GM23338 (cell line): ENCODE measurements around the gene SCYGR1. TPM values are rescaled to one million over a fixed set of nuclear protein-coding genes. Genes with fewer than 3 reads are reported as not detected.

Experiments
- ATAC-seq: fragments of 200-7000 bp; cut with Tn5 transposase; 3 replicates; pipeline ENCODE4 v1.9.1; 2020
- DNase-seq: peaks from one replicate; pipeline ENCODE4 v3.0.0-alpha.2; 2015; ENCODE audit warnings: low spot score
- H2AFZ ChIP-seq: fragments of 200-600 bp; sonication (generic); 2 replicates; pipeline ENCODE4 v1.8.0; 2016; ENCODE audit warnings: antibody characterized with exemption, mild to moderate bottlenecking, moderate library complexity
- H3F3A ChIP-seq: fragments of 200-600 bp; sonication (generic); replicated peaks from 2 replicates; pipeline ENCODE4 v1.8.0; 2017; ENCODE audit warnings: antibody characterized with exemption, mixed run types, low read depth
- H3K27ac ChIP-seq: fragments of 200-600 bp; sonication (generic); 2 replicates; pipeline ENCODE4 v1.6.1; 2016; ENCODE audit warnings: low read depth
- H3K27me3 ChIP-seq: fragments of 200-600 bp; sonication (generic); 2 replicates; pipeline ENCODE4 v1.8.0; 2016; ENCODE audit warnings: mild to moderate bottlenecking, mixed run types, moderate library complexity; ENCODE audit not compliant: insufficient read depth
- H3K36me3 ChIP-seq: fragments of 200-600 bp; sonication (generic); 2 replicates; pipeline ENCODE4 v1.8.0; 2016; ENCODE audit warnings: mild to moderate bottlenecking; ENCODE audit not compliant: insufficient read depth
- H3K4me1 ChIP-seq: fragments of 200-600 bp; sonication (generic); 2 replicates; pipeline ENCODE4 v1.8.0; 2016; ENCODE audit warnings: mild to moderate bottlenecking, moderate library complexity; ENCODE audit not compliant: insufficient read depth
- H3K4me2 ChIP-seq: fragments of 200-600 bp; sonication (generic); 2 replicates; pipeline ENCODE4 v1.7.1; 2017; ENCODE audit warnings: mixed run types
- H3K4me3 ChIP-seq: fragments of 200-600 bp; sonication (generic); 2 replicates; pipeline ENCODE4 v1.6.1; 2016; ENCODE audit warnings: mixed run types
- H3K79me2 ChIP-seq: fragments of 200-600 bp; sonication (generic); replicated peaks from 2 replicates; pipeline ENCODE4 v1.8.0; 2017; ENCODE audit warnings: mild to moderate bottlenecking; ENCODE audit not compliant: insufficient read depth
- H3K9me2 ChIP-seq: fragments of 200-600 bp; sonication (generic); 2 replicates; pipeline ENCODE4 v1.8.0; 2017; ENCODE audit not compliant: insufficient read depth
- H4K20me1 ChIP-seq: fragments of 200-600 bp; sonication (generic); replicated peaks from 2 replicates; pipeline ENCODE4 v1.8.0; 2017; ENCODE audit warnings: mild to moderate bottlenecking; ENCODE audit not compliant: insufficient read depth
- H3K27ac Mint-ChIP-seq: 2 replicates; pipeline ENCODE4 v1.8.0; 2020; ENCODE audit warnings: inconsistent platforms, mild to moderate bottlenecking, moderate library complexity, mixed read lengths
- H3K27me3 Mint-ChIP-seq: 3 replicates; pipeline ENCODE4 v1.8.0; 2022; ENCODE audit warnings: low read depth, mild to moderate bottlenecking, moderate library complexity, mixed read lengths, inconsistent platforms; ENCODE audit not compliant: insufficient read depth, poor library complexity
- H3K36me3 Mint-ChIP-seq: 3 replicates; pipeline ENCODE4 v1.8.0; 2021; ENCODE audit warnings: low read depth, mild to moderate bottlenecking, inconsistent platforms, moderate library complexity, mixed read lengths
- H3K4me1 Mint-ChIP-seq: 3 replicates; pipeline ENCODE4 v1.8.0; 2020; ENCODE audit warnings: mild to moderate bottlenecking, inconsistent platforms, mixed read lengths
- H3K4me3 Mint-ChIP-seq: 3 replicates; pipeline ENCODE4 v1.8.0; 2021; ENCODE audit warnings: moderate library complexity, mild to moderate bottlenecking, inconsistent platforms, mixed read lengths
- H3K9me3 Mint-ChIP-seq: 3 replicates; pipeline ENCODE4 v1.8.0; 2020; ENCODE audit warnings: moderate library complexity, mild to moderate bottlenecking, inconsistent platforms, mixed read lengths
- CREB1 ChIP-seq: fragments of 250-450 bp; sonication (Bioruptor Pico); IDR thresholded peaks from 2 replicates; pipeline ENCODE4 v1.5.0; 2020; ENCODE audit warnings: low read depth, mild to moderate bottlenecking, moderate library complexity
- ETS1 ChIP-seq: IDR thresholded peaks from 2 replicates; pipeline ENCODE4 v1.6.1; 2016; ENCODE audit warnings: antibody characterized with exemption
- EZH2 ChIP-seq: fragments of 200-600 bp; sonication (generic); IDR thresholded peaks from one replicate; pipeline ENCODE4 v1.8.0; 2017; ENCODE audit warnings: antibody characterized with exemption, mild to moderate bottlenecking, low read depth; ENCODE audit not compliant: unreplicated experiment
- EZH2phosphoT487 ChIP-seq: fragments of 200-600 bp; sonication (generic); IDR thresholded peaks from one replicate; pipeline ENCODE4 v1.8.1; 2018; ENCODE audit warnings: antibody characterized with exemption; ENCODE audit not compliant: unreplicated experiment
- JUNB ChIP-seq: IDR thresholded peaks from one replicate; pipeline ENCODE4 v1.6.1; 2016; ENCODE audit warnings: antibody characterized with exemption; ENCODE audit not compliant: unreplicated experiment
- NANOG ChIP-seq: IDR thresholded peaks from 2 replicates; pipeline ENCODE4 v1.6.1; 2016; ENCODE audit warnings: antibody characterized with exemption, borderline replicate concordance
- POLR2AphosphoS5 ChIP-seq: IDR thresholded peaks from 2 replicates; pipeline ENCODE4 v1.6.1; 2016; ENCODE audit warnings: antibody characterized with exemption, low read depth
- REST ChIP-seq: IDR thresholded peaks from one replicate; pipeline ENCODE4 v1.6.1; 2018; ENCODE audit warnings: antibody characterized with exemption; ENCODE audit not compliant: unreplicated experiment
- STAT1 ChIP-seq: IDR thresholded peaks from one replicate; pipeline ENCODE4 v1.6.1; 2016; ENCODE audit warnings: antibody characterized with exemption; ENCODE audit not compliant: unreplicated experiment
- ZNF114 ChIP-seq: fragments of 250-450 bp; sonication (Bioruptor Pico); IDR thresholded peaks from 2 replicates; pipeline ENCODE4 v1.5.0; 2020; ENCODE audit warnings: mild to moderate bottlenecking, moderate library complexity
- ZNF331 ChIP-seq: fragments of 250-450 bp; sonication (Bioruptor Pico); IDR thresholded peaks from 2 replicates; pipeline ENCODE4 v1.5.0; 2020; ENCODE audit warnings: low read depth, mild to moderate bottlenecking, moderate library complexity
- polyA plus RNA-seq: library from polyadenylated mRNA; unstranded; fragments of >200 nt; fragmentation: Nextera tagmentation; extraction: Ambion mirVana; gene quantifications from 2 replicates; pipeline ENCODE4 v1.2.1, GENCODE V29; 2016
- total RNA-seq: library from RNA; depleted of rRNA; stranded (reverse); fragments of >200 nt; shearing (Covaris generic); gene quantifications from 2 replicates; pipeline ENCODE4 v1.2.3, GENCODE V29; 2014
- TF ChIP-seq, protein P1 (sequence below), 2 experiments: fragments of 200-600 bp in 1 of 2; sonication (generic) in 1 of 2; conservative IDR thresholded peaks; 2 replicates each; pipeline versions ENCODE4 v1.5.1 to v1.6.1; 2016 to 2017; ENCODE audit warnings: antibody characterized with exemption in 2 of 2, low read depth in 2 of 2, mild to moderate bottlenecking in 2 of 2, moderate library complexity in 1 of 2
- TF ChIP-seq, protein P2 (sequence below): fragments of 250-450 bp; sonication (Bioruptor Pico); IDR thresholded peaks from 2 replicates; pipeline ENCODE4 v1.5.0; 2020; ENCODE audit warnings: mild to moderate bottlenecking, moderate library complexity

Gene SCYGR1
- total and polyA plus RNA-seq, 2 experiments from 2014 or later: not detected

DNA sequence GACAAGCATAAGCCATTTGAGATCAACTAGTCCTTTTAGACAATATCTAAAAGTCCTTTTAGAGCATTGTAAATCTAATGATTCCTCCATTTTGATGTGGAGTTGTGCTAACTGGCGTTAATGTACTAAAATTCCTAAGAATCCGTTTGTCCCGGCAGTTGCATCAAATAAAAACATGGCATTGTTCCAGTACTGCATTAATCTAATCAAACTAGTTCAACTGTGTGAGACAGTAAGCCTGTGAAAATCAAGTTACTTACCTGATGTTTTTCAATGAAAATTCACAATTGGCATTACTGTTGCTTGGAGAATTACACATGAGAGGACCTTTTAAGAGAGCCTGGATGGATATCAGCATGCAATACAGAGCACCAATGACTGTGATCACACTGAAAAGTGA lies 21.9 kb downstream of the SCYGR1 start:
- Mint-ChIP-seq H3K27ac (no peak overlapping the region), H3K9me3 (no peaks in the 10 kb centered on the region; the same call in 2 of the 3 replicates), H3K36me3 (no peaks in the 10 kb centered on the region), H3K4me3 (no peak overlapping the region), H3K4me1 (no peaks in the 10 kb centered on the region), H3K27me3 (no peaks in the 10 kb centered on the region)
- H3K27ac ChIP-seq: no peak overlapping the region
- TF ChIP-seq CREB1 (no peak), JUNB (no peak), EZH2 (no peak), ZNF114 (no peak), EZH2phosphoT487 (no peak), STAT1 (no peak), ETS1 (no peak), NANOG (no peak), REST (no peak), ZNF331 (CRISPR knock-in tag) (no peak), POLR2AphosphoS5 (no peak)
- TF ChIP-seq, protein P1, sequence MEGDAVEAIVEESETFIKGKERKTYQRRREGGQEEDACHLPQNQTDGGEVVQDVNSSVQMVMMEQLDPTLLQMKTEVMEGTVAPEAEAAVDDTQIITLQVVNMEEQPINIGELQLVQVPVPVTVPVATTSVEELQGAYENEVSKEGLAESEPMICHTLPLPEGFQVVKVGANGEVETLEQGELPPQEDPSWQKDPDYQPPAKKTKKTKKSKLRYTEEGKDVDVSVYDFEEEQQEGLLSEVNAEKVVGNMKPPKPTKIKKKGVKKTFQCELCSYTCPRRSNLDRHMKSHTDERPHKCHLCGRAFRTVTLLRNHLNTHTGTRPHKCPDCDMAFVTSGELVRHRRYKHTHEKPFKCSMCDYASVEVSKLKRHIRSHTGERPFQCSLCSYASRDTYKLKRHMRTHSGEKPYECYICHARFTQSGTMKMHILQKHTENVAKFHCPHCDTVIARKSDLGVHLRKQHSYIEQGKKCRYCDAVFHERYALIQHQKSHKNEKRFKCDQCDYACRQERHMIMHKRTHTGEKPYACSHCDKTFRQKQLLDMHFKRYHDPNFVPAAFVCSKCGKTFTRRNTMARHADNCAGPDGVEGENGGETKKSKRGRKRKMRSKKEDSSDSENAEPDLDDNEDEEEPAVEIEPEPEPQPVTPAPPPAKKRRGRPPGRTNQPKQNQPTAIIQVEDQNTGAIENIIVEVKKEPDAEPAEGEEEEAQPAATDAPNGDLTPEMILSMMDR (conservative IDR thresholded peaks at IDR 0.05; ENCODE audit: low read depth in 2 of 2): no peak
- TF ChIP-seq, protein P2, sequence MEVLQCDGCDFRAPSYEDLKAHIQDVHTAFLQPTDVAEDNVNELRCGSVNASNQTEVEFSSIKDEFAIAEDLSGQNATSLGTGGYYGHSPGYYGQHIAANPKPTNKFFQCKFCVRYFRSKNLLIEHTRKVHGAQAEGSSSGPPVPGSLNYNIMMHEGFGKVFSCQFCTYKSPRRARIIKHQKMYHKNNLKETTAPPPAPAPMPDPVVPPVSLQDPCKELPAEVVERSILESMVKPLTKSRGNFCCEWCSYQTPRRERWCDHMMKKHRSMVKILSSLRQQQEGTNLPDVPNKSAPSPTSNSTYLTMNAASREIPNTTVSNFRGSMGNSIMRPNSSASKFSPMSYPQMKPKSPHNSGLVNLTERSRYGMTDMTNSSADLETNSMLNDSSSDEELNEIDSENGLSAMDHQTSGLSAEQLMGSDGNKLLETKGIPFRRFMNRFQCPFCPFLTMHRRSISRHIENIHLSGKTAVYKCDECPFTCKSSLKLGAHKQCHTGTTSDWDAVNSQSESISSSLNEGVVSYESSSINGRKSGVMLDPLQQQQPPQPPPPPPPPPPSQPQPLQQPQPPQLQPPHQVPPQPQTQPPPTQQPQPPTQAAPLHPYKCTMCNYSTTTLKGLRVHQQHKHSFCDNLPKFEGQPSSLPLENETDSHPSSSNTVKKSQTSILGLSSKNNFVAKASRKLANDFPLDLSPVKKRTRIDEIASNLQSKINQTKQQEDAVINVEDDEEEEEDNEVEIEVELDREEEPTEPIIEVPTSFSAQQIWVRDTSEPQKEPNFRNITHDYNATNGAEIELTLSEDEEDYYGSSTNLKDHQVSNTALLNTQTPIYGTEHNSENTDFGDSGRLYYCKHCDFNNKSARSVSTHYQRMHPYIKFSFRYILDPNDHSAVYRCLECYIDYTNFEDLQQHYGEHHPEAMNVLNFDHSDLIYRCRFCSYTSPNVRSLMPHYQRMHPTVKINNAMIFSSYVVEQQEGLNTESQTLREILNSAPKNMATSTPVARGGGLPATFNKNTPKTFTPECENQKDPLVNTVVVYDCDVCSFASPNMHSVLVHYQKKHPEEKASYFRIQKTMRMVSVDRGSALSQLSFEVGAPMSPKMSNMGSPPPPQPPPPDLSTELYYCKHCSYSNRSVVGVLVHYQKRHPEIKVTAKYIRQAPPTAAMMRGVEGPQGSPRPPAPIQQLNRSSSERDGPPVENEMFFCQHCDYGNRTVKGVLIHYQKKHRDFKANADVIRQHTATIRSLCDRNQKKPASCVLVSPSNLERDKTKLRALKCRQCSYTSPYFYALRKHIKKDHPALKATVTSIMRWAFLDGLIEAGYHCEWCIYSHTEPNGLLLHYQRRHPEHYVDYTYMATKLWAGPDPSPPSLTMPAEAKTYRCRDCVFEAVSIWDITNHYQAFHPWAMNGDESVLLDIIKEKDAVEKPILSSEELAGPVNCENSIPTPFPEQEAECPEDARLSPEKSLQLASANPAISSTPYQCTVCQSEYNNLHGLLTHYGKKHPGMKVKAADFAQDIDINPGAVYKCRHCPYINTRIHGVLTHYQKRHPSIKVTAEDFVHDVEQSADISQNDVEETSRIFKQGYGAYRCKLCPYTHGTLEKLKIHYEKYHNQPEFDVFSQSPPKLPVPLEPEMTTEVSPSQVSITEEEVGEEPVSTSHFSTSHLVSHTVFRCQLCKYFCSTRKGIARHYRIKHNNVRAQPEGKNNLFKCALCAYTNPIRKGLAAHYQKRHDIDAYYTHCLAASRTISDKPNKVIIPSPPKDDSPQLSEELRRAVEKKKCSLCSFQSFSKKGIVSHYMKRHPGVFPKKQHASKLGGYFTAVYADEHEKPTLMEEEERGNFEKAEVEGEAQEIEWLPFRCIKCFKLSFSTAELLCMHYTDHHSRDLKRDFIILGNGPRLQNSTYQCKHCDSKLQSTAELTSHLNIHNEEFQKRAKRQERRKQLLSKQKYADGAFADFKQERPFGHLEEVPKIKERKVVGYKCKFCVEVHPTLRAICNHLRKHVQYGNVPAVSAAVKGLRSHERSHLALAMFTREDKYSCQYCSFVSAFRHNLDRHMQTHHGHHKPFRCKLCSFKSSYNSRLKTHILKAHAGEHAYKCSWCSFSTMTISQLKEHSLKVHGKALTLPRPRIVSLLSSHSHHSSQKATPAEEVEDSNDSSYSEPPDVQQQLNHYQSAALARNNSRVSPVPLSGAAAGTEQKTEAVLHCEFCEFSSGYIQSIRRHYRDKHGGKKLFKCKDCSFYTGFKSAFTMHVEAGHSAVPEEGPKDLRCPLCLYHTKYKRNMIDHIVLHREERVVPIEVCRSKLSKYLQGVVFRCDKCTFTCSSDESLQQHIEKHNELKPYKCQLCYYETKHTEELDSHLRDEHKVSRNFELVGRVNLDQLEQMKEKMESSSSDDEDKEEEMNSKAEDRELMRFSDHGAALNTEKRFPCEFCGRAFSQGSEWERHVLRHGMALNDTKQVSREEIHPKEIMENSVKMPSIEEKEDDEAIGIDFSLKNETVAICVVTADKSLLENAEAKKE (CRISPR knock-in tag): no peak
- H2AFZ ChIP-seq: no peak overlapping the region
- no peaks in the 10 kb centered on the region for H4K20me1 ChIP-seq
- H3K4me1 ChIP-seq: no peaks in the 10 kb centered on the region
- no peak overlapping the region for H3K4me2 ChIP-seq
- no peaks in the 10 kb centered on the region for H3K27me3 ChIP-seq
- ATAC-seq (no peak), DNase-seq (no peak)
- H3K4me3 ChIP-seq: no peak overlapping the region
- no peaks in the 10 kb centered on the region for H3K79me2 ChIP-seq
- H3K9me2 ChIP-seq: no peaks in the 10 kb centered on the region
- H3F3A ChIP-seq: no peaks in the 10 kb centered on the region
- no peaks in the 10 kb centered on the region for H3K36me3 ChIP-seq
